CD4-positive, alpha-beta T cell treated with Interleukin-4 for 1 hour (primary cell): ENCODE results near the gene SCCPDH.
"Not testable (repeated sequence)": the region's sequence is repeated elsewhere in the genome, so short reads cannot be mapped to it uniquely, and the experiment has no call there.

Experiments
- DNase-seq, 2 donors: peaks; one replicate each; pipeline ENCODE4 v3.0.0-alpha.2; 2020 to 2022

The SCCPDH gene

DNA sequence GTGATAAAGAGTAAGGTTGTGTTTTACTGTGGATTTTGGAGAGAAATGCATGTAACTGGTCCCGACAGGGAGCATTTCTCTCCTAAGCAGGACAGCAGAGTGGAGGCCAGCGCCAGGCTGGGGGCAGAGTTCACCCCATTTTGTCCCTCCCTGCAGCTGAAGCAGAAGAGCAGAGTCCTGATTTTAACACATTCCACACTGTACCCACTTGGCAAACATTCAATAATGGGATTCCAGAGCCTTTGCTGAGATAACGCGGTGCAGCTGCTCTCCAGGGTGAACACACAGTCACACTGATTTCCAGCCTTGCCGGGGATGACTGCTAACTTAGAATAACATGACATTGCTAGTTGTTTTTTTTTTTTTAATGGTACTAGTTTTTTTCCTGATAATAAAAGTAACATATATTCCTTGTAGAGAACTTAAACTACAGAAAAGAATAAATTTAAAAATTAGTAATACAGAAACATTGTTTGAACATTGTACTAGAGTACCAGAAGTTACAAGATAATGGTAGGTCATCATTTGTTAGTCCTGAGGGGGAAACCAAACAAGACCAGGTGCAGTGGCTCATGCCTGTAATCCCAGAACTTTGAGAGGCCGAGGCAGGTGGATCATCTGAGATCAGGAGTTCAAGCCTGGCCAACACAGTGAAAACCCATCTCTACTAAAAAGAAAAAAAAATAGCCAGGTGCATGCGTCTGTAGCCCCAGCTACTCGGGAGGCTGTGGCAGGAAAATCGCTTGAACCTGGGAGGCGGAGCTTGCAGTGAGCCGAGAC lies 77.2 kb downstream of the SCCPDH start:
- DNase-seq, result no peak

- no peak for DNase-seq
Observed at GRCh38 chr1:246803373-246803772, 79.2 kb downstream of the SCCPDH start.

GRCh38 chr1:246803883-246804282 lies 79.7 kb downstream of the SCCPDH start:
- DNase-seq, result no peak

DNA sequence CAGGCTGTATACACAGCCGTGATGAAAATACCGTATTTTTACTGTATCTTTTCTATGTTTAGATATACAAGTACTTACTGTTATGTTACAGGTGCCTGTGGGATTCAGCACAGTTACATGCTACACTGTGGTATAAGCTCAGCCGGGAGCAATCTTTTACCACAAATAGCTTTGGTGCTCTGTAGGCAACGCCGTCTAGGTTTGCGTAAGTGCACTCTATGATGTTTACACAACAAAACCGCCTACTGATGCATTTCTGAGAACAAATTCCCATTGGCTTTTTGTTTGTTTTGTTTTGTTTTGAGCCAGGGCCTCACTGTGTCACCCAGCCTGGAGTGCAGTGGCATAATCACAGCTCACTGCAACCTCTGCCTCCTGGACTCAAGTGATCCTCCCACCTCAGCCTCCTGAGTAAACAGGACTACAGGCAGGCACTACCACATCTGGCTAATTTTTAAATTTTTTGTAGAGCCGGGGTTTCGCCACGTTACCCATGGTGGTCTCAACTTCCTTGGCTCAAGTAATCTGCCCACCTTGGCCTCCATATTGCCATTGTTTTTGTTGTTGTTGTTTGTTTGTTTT lies 81.0 kb downstream of the SCCPDH start:
- DNase-seq, result no peak

DNA sequence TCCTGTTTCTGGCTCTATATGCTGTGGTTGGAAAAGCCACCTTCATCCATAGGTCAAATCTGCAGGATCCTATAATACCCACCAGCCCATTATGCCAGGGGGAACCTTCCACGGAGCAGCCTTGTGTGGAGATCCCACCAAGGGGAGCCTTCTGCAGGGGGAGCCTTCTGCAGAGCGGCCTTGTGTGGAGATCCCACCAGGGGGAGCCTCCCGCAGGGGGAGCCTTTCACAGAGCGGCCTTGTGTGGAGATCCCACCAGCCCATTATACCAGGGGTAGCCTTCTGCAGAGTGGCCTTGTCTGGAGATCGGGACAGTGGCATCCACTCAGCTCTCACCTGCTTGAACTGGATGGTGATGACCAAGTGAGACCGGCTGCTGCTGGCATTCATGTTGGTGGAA lies 85.3 kb downstream of the SCCPDH start:
- DNase-seq, result no peak

GRCh38 chr1:246811985-246812384 lies 87.8 kb downstream of the SCCPDH start:
- DNase-seq, result no peak

GRCh38 chr1:246813325-246813724 lies 89.1 kb downstream of the SCCPDH start:
- not testable (repeated sequence) for DNase-seq

- no peak for DNase-seq
Observed at GRCh38 chr1:246814890-246815289, 90.7 kb downstream of the SCCPDH start.

GRCh38 chr1:246815693-246816270 lies 91.6 kb downstream of the SCCPDH start:
- DNase-seq, result no peak
